Loucy (cell line): ENCODE data around the gene CALU.

Source experiments
- EZH2phosphoT487 ChIP-seq: fragments of 200-600 bp; IDR thresholded peaks from 2 replicates; pipeline ENCODE4 v1.6.1; 2018; ENCODE audit warnings: antibody characterized with exemption, mild to moderate bottlenecking, moderate library complexity, borderline replicate concordance
- TF ChIP-seq, protein P1 (sequence below): fragments of 200-600 bp; sonication (generic); conservative IDR thresholded peaks from 2 replicates; pipeline ENCODE4 v1.5.1; 2014; ENCODE audit warnings: mild to moderate bottlenecking, antibody characterized with exemption, low read length

DNA sequence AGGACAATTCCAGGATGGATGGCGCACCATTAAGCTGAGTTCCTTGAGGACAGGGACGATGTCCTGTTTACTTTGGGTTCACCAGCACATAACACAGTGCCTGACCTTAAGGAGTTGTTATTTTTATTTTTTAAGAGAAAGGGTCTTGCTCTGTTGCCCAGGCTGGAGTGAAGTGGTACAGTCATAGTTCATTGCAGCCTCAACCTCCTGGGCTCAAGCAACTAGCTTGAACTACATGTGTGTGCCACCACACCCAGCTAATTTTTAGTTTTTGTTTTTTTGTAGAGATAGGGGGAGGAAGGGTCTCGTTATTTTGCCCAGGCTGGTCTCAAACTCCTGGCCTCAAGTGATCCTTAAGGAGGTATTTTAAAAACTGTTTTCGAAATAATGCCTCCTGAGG is 1.7 kb upstream of the CALU start:
- TF ChIP-seq, protein P1, sequence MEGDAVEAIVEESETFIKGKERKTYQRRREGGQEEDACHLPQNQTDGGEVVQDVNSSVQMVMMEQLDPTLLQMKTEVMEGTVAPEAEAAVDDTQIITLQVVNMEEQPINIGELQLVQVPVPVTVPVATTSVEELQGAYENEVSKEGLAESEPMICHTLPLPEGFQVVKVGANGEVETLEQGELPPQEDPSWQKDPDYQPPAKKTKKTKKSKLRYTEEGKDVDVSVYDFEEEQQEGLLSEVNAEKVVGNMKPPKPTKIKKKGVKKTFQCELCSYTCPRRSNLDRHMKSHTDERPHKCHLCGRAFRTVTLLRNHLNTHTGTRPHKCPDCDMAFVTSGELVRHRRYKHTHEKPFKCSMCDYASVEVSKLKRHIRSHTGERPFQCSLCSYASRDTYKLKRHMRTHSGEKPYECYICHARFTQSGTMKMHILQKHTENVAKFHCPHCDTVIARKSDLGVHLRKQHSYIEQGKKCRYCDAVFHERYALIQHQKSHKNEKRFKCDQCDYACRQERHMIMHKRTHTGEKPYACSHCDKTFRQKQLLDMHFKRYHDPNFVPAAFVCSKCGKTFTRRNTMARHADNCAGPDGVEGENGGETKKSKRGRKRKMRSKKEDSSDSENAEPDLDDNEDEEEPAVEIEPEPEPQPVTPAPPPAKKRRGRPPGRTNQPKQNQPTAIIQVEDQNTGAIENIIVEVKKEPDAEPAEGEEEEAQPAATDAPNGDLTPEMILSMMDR: no peak
- no peak for TF ChIP-seq EZH2phosphoT487
